KMS-11 (cell line): Measurements from ENCODE around the gene THRB.

ENCODE experiments used
- H2AFZ ChIP-seq: fragments of 200-600 bp; sonication (generic); 2 replicates; pipeline ENCODE4 v1.6.1; 2016; ENCODE audit warnings: antibody characterized with exemption, mixed run types, low read depth
- H3K27ac ChIP-seq: fragments of 200-600 bp; sonication (generic); 2 replicates; pipeline ENCODE4 v1.6.1; 2016; ENCODE audit warnings: mild to moderate bottlenecking, mixed run types
- H3K27me3 ChIP-seq: fragments of 200-600 bp; sonication (generic); 2 replicates; pipeline ENCODE4 v1.6.1; 2017; ENCODE audit warnings: mild to moderate bottlenecking, low read depth, mixed run types, moderate library complexity; ENCODE audit not compliant: insufficient read depth
- H3K36me3 ChIP-seq: fragments of 200-600 bp; sonication (generic); 2 replicates; pipeline ENCODE4 v1.6.1; 2017; ENCODE audit warnings: mild to moderate bottlenecking, mixed run types; ENCODE audit not compliant: insufficient read depth
- H3K4me1 ChIP-seq: fragments of 200-600 bp; sonication (generic); 2 replicates; pipeline ENCODE4 v1.6.1; 2016; ENCODE audit warnings: mild to moderate bottlenecking, low read depth, mixed run types; ENCODE audit not compliant: poor library complexity, severe bottlenecking
- H3K4me2 ChIP-seq: fragments of 200-600 bp; sonication (generic); 2 replicates; pipeline ENCODE4 v1.7.0; 2016; ENCODE audit warnings: mild to moderate bottlenecking, mixed run types
- H3K4me3 ChIP-seq: fragments of 200-600 bp; sonication (generic); IDR thresholded peaks from 2 replicates; pipeline ENCODE4 v1.6.1; 2017; ENCODE audit warnings: low read depth, low read length, mixed read lengths; ENCODE audit not compliant: insufficient read depth
- H3K79me2 ChIP-seq: fragments of 200-600 bp; sonication (generic); 2 replicates; pipeline ENCODE4 v1.6.1; 2016; ENCODE audit warnings: low read depth, mixed run types; ENCODE audit not compliant: insufficient read depth
- H3K9ac ChIP-seq: fragments of 200-600 bp; sonication (generic); 2 replicates; pipeline ENCODE4 v1.6.1; 2016; ENCODE audit warnings: mild to moderate bottlenecking, mixed run types
- H4K20me1 ChIP-seq: fragments of 200-600 bp; sonication (generic); 2 replicates; pipeline ENCODE4 v1.6.1; 2016; ENCODE audit warnings: mild to moderate bottlenecking, mixed run types; ENCODE audit not compliant: insufficient read depth
- CTCF ChIP-seq: fragments of 200-600 bp; sonication (generic); conservative IDR thresholded peaks from 2 replicates; pipeline ENCODE4 v1.6.1; 2017; ENCODE audit warnings: low read depth, mild to moderate bottlenecking, antibody characterized with exemption, low read length, moderate library complexity, mixed read lengths

Gene THRB

DNA sequence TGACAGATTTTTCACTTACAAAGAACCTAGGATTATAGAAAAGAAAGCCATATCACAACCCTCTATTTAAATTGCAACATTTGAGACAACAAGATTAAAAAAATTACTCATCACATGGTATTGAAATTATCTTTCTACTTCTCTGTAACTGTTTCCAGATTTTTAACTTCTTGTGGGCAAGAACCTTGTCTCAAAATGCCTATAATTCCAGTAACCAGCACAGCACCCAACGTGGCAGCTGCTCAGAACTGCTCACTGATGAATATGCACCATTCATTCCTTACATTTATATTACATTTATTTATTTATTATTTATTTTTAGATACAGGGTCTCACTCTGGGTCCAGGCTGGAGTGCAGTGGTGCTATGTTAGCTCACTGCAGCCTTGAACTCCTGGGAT, 216.1 kb downstream of the THRB start:
- H3K4me3 ChIP-seq = no peak overlapping the region
- no peak overlapping the region for H3K27ac ChIP-seq
- no peaks in the 10 kb centered on the region for H3K27me3 ChIP-seq
- no peak overlapping the region for H3K4me2 ChIP-seq
- no peak overlapping the region for H3K9ac ChIP-seq
- no peaks in the 10 kb centered on the region for H3K36me3 ChIP-seq
- H3K79me2 ChIP-seq = no peaks in the 10 kb centered on the region
- no peak for TF ChIP-seq CTCF
- H4K20me1 ChIP-seq = no peaks in the 10 kb centered on the region
- H3K4me1 ChIP-seq = no peaks in the 10 kb centered on the region
- no peak overlapping the region for H2AFZ ChIP-seq

DNA sequence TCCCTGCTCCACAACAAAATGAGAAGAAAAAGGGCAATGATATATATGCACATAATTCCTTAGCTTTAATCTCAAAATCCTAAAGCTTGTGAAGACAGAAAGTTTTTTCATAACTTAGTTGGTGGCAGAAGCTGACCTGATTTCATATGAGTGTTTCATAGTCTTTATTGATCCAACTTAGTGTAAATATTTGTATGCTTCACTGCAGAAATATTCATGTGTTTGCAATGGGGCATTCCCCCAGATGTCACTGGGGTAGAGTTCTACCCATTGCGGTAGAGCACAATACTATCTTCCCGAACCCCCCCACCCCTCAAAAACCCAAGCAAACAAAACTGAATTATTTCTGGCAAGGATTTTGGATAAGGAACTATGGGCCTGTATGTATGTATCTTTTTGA, 221.2 kb downstream of the THRB start:
- Histone ChIP-seq H3K36me3 (no peaks in the 10 kb centered on the region), H3K4me1 (no peaks in the 10 kb centered on the region), H2AFZ (no peak overlapping the region), H3K79me2 (no peaks in the 10 kb centered on the region), H3K27ac (no peak overlapping the region), H4K20me1 (no peaks in the 10 kb centered on the region), H3K4me2 (no peak overlapping the region), H3K9ac (no peak overlapping the region), H3K27me3 (no peaks in the 10 kb centered on the region), H3K4me3 (no peak overlapping the region)
- no peak for TF ChIP-seq CTCF

- H3K4me3 ChIP-seq = no peak overlapping the region
- no peak overlapping the region for H3K9ac ChIP-seq
- H3K36me3 ChIP-seq = no peaks in the 10 kb centered on the region
- no peaks in the 10 kb centered on the region for H4K20me1 ChIP-seq
- no peak overlapping the region for H2AFZ ChIP-seq
- H3K79me2 ChIP-seq = no peaks in the 10 kb centered on the region
- no peak for TF ChIP-seq CTCF
- no peak overlapping the region for H3K4me2 ChIP-seq
- H3K27me3 ChIP-seq = no peaks in the 10 kb centered on the region
- no peak overlapping the region for H3K27ac ChIP-seq
- no peaks in the 10 kb centered on the region for H3K4me1 ChIP-seq
Observed at GRCh38 chr3:24272875-24273274, 221.8 kb downstream of the THRB start.

DNA sequence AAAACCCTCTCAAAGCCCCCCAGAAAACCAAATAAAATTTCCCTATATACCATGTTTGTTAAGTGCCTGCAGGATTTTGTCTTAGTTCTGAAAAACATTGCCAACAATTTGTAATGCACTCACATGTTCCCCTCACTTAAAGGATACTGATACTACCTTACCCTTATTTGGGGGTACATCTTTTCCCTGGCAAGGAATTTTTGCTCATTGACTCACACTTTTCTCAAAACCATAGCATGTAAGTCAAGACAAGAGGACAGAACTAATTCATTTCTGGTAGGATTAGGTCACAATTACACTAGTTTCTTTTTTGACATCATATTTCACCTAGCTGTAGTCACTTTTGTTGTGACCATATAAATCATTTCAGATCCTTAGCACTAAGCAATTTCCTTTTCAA, 222.2 kb downstream of the THRB start:
- Histone ChIP-seq H3K79me2 (no peaks in the 10 kb centered on the region), H2AFZ (no peak overlapping the region)

More for the DNA sequence above, 222.2 kb downstream of the THRB start:
- no peak for TF ChIP-seq CTCF
- Histone ChIP-seq H3K4me3 (no peak overlapping the region), H3K9ac (no peak overlapping the region), H4K20me1 (no peaks in the 10 kb centered on the region), H3K36me3 (no peaks in the 10 kb centered on the region), H3K4me2 (no peak overlapping the region), H3K27me3 (no peaks in the 10 kb centered on the region), H3K27ac (no peak overlapping the region), H3K4me1 (no peaks in the 10 kb centered on the region)
